SJSA1 (cell line): Measurements from ENCODE around the gene MAPK10. TPM values are rescaled to one million over a fixed set of nuclear protein-coding genes. Genes with fewer than 3 reads are reported as not detected.

ENCODE experiments used
- DNase-seq, 2 experiments: peaks; one replicate each; pipeline ENCODE4 v3.0.0-alpha.2; 2015 to 2020; ENCODE audit warnings: low spot score in 2 of 2, low read depth in 1 of 2
- H3K27ac ChIP-seq: fragments of 250-450 bp; sonication (Bioruptor Pico); 2 replicates; pipeline ENCODE4 v1.5.1; 2020; ENCODE audit warnings: mild to moderate bottlenecking, moderate library complexity
- H3K27me3 ChIP-seq: fragments of 250-450 bp; sonication (Bioruptor Pico); replicated peaks from 2 replicates; pipeline ENCODE4 v1.5.1; 2020; ENCODE audit warnings: mild to moderate bottlenecking, moderate library complexity
- H3K36me3 ChIP-seq: fragments of 250-450 bp; sonication (Bioruptor Pico); 2 replicates; pipeline ENCODE4 v1.5.1; 2020; ENCODE audit warnings: mild to moderate bottlenecking
- H3K4me1 ChIP-seq: fragments of 250-450 bp; sonication (Bioruptor Pico); replicated peaks from 2 replicates; pipeline ENCODE4 v1.6.1; 2021; ENCODE audit warnings: mild to moderate bottlenecking
- H3K4me3 ChIP-seq: fragments of 250-450 bp; sonication (Bioruptor Pico); 2 replicates; pipeline ENCODE4 v1.5.1; 2020; ENCODE audit warnings: mild to moderate bottlenecking
- H3K9me3 ChIP-seq: fragments of 250-450 bp; sonication (Bioruptor Pico); replicated peaks from 2 replicates; pipeline ENCODE4 v1.5.1; 2020; ENCODE audit warnings: mild to moderate bottlenecking
- total RNA-seq: library from RNA; depleted of rRNA; stranded (reverse); fragments of >200 nt; shearing (Covaris generic); gene quantifications from 2 replicates; pipeline ENCODE4 v1.2.3, GENCODE V29; 2014

The MAPK10 gene
- total RNA-seq, 1 experiment from 2014 or later, result 24.7 TPM

DNA sequence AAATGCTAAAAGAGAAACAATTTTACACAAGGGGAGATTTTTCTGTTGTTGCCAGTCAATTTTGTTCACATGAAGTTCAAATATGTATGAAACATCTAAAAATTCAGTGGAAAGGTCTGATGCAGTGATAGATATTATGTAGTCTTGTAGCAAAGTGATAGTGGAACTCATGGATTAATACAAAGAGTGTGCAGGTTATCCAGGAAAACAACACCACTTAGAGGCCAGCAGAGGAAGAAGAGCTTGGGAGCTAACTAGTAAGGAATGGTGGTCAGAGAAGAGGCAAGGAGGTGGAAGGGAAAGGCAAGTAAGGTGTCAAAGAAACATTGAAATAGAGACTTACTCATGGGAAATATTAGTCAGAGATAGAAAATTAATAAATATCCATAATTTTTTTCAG, 395.6 kb downstream of the MAPK10 start:
- peaks cover 8% of the 10 kb centered on the region; the same call in 1 of the 2 replicates for H3K4me1 ChIP-seq
- H3K4me3 ChIP-seq, result no peak overlapping the region
- no peaks in the 10 kb centered on the region for H3K27me3 ChIP-seq
- DNase-seq, result no peak
- H3K36me3 ChIP-seq, result no peaks in the 10 kb centered on the region
- H3K27ac ChIP-seq, result no peak overlapping the region
- H3K9me3 ChIP-seq, result no peaks in the 10 kb centered on the region

DNA sequence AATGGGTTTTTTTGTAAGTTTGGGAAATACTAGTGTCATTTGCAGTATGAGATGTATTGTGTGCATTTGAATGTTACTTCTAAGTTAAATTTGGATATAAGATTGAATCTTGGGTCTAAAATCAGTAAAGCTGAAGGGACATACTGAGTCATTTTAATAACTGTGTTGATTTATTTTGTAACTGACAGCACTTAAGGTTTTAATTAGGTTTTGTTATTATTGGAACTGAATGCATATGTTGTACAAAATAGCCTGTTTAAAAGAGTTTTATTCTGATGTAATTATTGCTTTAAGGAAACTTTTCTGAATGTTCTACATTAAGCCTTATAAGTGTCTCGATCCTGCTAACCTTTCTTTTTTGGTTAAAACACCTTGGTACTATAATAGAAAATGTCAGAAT, 396.6 kb downstream of the MAPK10 start:
- no peak overlapping the region for H3K27ac ChIP-seq
- no peaks in the 10 kb centered on the region for H3K27me3 ChIP-seq
- H3K36me3 ChIP-seq, result no peaks in the 10 kb centered on the region
- peaks cover 5% of the 10 kb centered on the region; the same call in 1 of the 2 replicates for H3K4me1 ChIP-seq
- no peak for DNase-seq
- no peaks in the 10 kb centered on the region for H3K9me3 ChIP-seq
- H3K4me3 ChIP-seq, result no peak overlapping the region

DNA sequence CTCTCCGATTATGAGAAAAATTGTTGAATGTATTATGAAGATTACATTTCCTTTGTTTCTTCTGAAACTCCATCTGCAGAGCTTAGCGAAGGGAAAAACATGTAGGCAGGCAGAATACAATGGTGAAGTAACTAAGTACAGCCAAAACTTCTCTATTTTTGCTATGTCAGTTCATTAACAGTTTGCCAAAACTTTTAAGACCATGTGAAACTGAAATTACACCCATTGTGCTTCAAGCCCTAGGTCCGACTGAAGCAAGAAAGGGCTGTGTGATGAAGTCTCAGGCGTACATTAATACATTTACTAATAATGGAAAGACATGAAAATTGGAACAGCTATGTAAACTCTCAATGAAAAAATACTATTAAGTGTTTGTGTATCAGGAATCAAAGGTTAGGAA, 398.0 kb downstream of the MAPK10 start:
- Histone ChIP-seq H3K27me3 (no peaks in the 10 kb centered on the region), H3K36me3 (no peaks in the 10 kb centered on the region), H3K4me1 (no peaks in the 10 kb centered on the region), H3K4me3 (no peak overlapping the region), H3K27ac (no peak overlapping the region), H3K9me3 (no peaks in the 10 kb centered on the region)
- DNase-seq, result no peak

DNA sequence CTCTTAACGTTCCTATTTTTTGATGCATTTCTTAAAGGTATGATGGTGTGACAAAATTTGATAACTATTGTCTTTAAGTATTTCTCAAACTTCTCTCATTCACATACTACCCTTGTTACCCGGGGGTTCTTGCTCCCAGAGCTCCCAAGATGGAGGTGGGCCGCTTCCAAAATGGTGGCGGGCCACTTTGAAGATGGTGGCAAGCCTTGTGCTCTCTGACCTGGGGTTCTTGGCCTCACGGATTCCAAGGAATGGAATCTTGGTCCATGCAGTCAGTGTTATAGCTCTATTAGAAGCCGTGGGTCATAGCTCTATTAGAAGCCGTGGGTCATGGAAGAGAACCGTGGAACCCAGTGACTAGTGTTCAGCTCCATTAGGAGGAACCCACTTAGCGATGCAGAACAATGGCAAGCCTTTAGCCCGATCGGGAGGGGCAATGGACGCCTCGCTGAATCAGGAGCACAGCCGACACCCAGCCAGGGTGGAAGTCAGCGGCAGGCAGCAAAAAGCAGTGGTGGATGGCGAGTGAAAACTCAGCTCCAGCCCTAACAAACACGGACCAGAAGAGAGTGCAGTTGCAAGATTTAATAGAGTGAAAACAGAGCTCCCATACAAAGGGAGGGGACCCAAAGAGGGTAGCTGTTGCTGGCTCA, 403.4 kb downstream of the MAPK10 start:
- Histone ChIP-seq H3K4me1 (peaks cover 28% of the 10 kb centered on the region), H3K4me3 (no peak overlapping the region), H3K27me3 (no peaks in the 10 kb centered on the region), H3K27ac (no peak overlapping the region), H3K36me3 (no peaks in the 10 kb centered on the region), H3K9me3 (no peaks in the 10 kb centered on the region)
- DNase-seq, result no peak

DNA sequence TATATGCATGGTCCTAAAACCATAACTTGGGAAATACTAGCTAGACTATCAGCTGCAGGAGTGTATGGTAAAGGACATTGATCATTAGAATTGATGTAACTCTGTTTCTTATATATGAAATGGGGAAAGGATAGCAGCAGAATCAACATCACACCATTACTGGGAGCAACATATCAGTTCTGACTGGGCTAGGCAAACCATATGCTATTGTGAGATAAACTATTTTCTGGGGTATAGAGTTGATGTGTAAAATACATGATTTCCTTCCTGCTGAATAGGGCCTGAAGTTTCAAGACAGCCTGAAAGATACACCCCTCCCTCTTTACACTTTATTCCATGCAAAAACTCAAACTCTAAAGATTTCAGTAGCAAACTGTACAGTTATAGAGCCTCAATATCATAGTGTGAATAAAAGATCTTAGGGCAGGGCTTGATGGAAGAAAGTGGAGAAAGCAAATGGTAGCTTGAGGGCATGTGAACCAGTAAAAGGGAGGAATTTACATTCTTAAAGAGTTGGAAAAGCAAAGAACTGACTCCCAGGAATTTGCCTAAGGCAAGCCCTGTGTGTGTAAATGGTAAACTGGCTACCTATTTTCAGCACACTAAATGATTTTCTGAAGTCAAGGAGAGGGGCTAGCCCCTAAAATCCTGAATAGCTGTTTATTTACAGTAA, 404.1 kb downstream of the MAPK10 start:
- H3K27ac ChIP-seq, result no peak overlapping the region
- no peaks in the 10 kb centered on the region for H3K36me3 ChIP-seq
- no peak for DNase-seq
- no peaks in the 10 kb centered on the region for H3K27me3 ChIP-seq
- H3K9me3 ChIP-seq, result no peaks in the 10 kb centered on the region
- no peak overlapping the region for H3K4me3 ChIP-seq
- peaks cover 28% of the 10 kb centered on the region for H3K4me1 ChIP-seq

DNA sequence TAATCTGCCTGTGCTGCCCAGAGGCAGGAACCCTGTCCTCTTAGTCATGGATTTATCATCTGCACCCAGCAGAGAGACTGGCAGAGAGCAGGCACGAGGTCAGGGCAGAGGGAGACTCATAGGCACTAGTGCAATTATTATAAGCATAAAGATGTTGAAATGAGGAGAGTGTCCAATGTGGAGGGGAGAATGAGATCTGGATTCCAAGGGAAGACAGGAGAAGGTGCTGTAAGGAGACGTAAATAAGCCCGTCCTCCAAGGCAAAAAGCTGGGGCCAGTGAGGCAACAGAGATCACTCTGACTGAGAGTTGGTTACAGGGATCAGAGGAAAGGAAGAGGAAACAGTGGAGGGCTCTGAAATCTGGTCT, 406.2 kb downstream of the MAPK10 start:
- Histone ChIP-seq H3K9me3 (no peaks in the 10 kb centered on the region), H3K4me3 (no peak overlapping the region), H3K4me1 (peaks cover 28% of the 10 kb centered on the region), H3K36me3 (no peaks in the 10 kb centered on the region), H3K27ac (peak overlapping the region; percentile 80; the same call in 1 of the 2 replicates), H3K27me3 (no peaks in the 10 kb centered on the region)
- peak in 1 of 2 experiments; percentile 48 for DNase-seq

DNA sequence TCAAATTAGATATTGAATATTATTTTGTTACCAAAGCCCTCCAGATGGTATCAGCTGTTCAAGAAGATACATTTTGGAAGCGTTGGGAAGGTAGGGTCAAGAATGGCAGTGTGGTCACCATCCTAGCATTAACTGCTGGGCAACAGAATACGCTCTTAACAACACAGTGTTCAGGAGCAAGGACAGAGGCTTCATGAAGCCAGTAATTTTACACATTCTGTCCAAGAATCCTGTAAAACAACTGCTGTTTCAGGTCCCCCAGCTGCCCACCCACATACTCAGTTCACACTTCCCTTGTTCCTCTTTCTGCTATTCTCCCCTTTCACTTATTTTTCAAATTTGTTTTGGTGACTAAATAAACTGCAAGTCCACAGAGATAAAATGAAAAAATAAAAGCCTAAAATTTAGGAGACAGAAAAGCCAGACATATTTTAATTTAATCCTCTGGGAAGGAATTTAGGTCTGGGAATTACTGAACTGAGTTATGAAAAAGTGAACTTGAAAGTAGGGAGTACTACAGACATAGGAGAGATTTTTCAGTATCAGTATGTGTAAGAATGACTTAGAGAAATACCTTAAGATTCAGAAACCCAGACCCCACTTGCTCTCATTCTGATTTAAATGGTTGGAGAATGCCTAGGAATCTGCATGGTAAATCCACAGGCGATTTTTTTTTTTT, 406.7 kb downstream of the MAPK10 start:
- peak overlapping the region; percentile 80 for H3K27ac ChIP-seq
- peak in 1 of 2 experiments; percentile 49 for DNase-seq
- H3K9me3 ChIP-seq, result no peaks in the 10 kb centered on the region
- H3K27me3 ChIP-seq, result no peaks in the 10 kb centered on the region
- H3K4me3 ChIP-seq, result no peak overlapping the region
- peaks cover 28% of the 10 kb centered on the region for H3K4me1 ChIP-seq
- H3K36me3 ChIP-seq, result no peaks in the 10 kb centered on the region

DNA sequence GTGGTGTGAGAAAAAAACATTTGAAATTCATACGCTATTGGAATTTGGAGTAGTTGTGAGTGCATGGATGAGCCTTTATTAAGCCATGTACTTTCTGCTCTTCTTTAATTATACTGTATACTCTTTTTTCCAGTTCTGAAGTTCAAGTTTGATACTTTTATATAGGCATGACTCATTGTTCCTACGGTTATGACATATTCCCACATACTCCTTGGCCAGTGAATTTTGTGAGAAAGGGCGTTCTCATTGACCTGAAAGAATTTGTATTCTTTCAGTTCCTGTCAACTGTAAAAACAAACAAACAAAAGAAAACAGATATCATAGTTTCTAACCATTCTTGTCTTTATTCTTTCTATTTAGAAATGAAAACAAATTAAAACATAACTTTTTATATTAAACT, 407.3 kb downstream of the MAPK10 start:
- Histone ChIP-seq H3K36me3 (no peaks in the 10 kb centered on the region), H3K4me1 (peaks cover 28% of the 10 kb centered on the region), H3K27ac (peak overlapping the region; percentile 80), H3K4me3 (no peak overlapping the region), H3K9me3 (no peaks in the 10 kb centered on the region), H3K27me3 (no peaks in the 10 kb centered on the region)
- peak in 1 of 2 experiments; percentile 41 for DNase-seq

DNA sequence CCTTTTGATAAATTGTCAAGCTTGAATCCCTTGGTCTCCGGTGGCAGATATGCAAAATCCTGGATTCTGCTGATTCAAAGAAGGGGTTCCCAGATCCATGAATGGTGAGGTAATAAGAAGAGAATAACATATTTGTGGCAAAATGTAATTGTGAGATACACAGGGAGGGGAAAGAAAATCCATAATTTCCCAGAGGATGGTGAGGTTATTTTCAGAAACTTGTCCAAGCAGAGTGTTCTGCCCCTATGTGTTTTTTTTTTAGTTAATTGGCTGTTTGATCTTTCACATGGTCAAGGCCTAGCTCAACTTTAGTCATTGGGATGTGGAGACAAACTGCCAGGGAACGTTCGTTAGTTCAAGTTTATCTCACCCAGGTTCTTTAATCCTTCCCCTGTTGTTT, 408.8 kb downstream of the MAPK10 start:
- DNase-seq, result no peak
- Histone ChIP-seq H3K4me3 (no peak overlapping the region), H3K36me3 (no peaks in the 10 kb centered on the region), H3K4me1 (peaks cover 28% of the 10 kb centered on the region), H3K27me3 (no peaks in the 10 kb centered on the region), H3K27ac (no peak overlapping the region), H3K9me3 (no peaks in the 10 kb centered on the region)

DNA sequence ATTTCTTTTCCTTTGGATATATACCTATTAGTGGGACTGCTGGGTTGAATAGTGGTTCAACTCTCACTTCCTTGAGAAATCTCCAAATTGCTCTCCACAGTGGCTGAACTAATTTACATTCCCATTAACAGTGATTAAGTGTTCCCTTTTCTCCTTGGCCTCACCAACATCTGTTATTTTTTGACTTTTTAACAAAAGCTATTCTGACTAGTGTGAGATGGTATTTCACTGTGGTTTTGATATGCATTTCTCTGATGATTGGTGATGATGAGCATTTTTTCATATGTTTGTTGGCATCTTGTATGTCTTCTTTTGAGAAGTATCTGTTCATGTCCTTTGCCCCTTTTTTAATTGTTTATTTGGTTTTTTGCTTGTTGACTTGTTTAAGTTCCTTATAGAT, 413.0 kb downstream of the MAPK10 start:
- no peaks in the 10 kb centered on the region for H3K4me1 ChIP-seq
- H3K27ac ChIP-seq, result no peak overlapping the region
- H3K36me3 ChIP-seq, result no peaks in the 10 kb centered on the region
- H3K9me3 ChIP-seq, result no peaks in the 10 kb centered on the region
- H3K4me3 ChIP-seq, result no peak overlapping the region
- DNase-seq, result no peak
- H3K27me3 ChIP-seq, result no peaks in the 10 kb centered on the region

DNA sequence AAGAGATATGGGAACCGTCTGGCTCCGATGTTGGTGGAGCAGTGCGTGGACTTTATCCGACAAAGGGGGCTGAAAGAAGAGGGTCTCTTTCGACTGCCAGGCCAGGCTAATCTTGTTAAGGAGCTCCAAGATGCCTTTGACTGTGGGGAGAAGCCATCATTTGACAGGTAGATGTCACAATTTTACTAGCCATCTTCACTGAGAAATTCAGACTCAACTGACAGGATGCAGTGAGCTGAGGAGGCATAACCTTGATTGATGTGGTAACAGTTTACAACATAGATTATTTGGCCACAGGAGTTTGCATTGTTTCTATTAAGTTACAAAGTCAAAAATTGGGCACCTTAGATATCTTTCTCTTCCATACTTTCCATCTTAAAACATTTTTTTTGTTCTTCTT, 417.7 kb downstream of the MAPK10 start:
- H3K27me3 ChIP-seq, result no peaks in the 10 kb centered on the region
- H3K36me3 ChIP-seq, result no peaks in the 10 kb centered on the region
- no peaks in the 10 kb centered on the region for H3K9me3 ChIP-seq
- no peaks in the 10 kb centered on the region for H3K4me1 ChIP-seq
- no peak overlapping the region for H3K4me3 ChIP-seq
- no peak overlapping the region for H3K27ac ChIP-seq
- no peak for DNase-seq

DNA sequence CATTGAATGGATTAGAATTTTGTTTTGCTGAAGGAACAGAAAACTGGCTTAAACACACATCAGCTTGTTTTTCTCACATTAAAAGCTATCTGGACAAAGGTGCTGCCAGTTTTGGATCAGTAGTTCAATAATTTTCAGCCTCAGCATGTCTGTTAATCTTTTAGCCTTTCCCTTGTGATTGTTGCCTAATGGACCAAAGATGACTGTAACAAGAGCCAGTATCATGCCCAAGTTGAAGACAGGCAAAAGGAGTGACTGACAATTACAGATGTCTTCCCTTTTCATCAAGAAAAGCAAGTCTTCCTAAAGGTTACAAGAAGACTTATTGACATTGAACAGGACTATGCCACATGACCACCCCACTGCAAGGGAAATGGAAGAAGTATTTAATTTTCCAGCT, 419.7 kb downstream of the MAPK10 start:
- H3K4me1 ChIP-seq, result no peaks in the 10 kb centered on the region
- DNase-seq, result no peak
- no peaks in the 10 kb centered on the region for H3K36me3 ChIP-seq
- no peaks in the 10 kb centered on the region for H3K27me3 ChIP-seq
- no peak overlapping the region for H3K4me3 ChIP-seq
- H3K27ac ChIP-seq, result no peak overlapping the region
- H3K9me3 ChIP-seq, result no peaks in the 10 kb centered on the region
